GM19397 (cell line): Measurements from ENCODE around the gene LIMS3.
"Not testable (repeated sequence)": the region's sequence is repeated elsewhere in the genome, so short reads cannot be mapped to it uniquely, and the experiment has no call there.

ENCODE experiments used
- ATAC-seq: cut with Tn5 transposase; IDR thresholded peaks from one replicate; pipeline ENCODE4 v1.9.1; 2021; ENCODE audit warnings: mild to moderate bottlenecking, moderate library complexity; ENCODE audit not compliant: unreplicated experiment

Gene LIMS3, protein sequence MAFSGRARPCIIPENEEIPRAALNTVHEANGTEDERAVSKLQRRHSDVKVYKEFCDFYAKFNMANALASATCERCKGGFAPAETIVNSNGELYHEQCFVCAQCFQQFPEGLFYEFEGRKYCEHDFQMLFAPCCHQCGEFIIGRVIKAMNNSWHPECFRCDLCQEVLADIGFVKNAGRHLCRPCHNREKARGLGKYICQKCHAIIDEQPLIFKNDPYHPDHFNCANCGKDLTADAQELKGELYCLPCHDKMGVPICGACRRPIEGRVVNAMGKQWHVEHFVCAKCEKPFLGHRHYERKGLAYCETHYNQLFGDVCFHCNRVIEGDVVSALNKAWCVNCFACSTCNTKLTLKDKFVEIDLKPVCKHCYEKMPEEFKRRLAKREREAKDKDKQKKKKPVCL

DNA sequence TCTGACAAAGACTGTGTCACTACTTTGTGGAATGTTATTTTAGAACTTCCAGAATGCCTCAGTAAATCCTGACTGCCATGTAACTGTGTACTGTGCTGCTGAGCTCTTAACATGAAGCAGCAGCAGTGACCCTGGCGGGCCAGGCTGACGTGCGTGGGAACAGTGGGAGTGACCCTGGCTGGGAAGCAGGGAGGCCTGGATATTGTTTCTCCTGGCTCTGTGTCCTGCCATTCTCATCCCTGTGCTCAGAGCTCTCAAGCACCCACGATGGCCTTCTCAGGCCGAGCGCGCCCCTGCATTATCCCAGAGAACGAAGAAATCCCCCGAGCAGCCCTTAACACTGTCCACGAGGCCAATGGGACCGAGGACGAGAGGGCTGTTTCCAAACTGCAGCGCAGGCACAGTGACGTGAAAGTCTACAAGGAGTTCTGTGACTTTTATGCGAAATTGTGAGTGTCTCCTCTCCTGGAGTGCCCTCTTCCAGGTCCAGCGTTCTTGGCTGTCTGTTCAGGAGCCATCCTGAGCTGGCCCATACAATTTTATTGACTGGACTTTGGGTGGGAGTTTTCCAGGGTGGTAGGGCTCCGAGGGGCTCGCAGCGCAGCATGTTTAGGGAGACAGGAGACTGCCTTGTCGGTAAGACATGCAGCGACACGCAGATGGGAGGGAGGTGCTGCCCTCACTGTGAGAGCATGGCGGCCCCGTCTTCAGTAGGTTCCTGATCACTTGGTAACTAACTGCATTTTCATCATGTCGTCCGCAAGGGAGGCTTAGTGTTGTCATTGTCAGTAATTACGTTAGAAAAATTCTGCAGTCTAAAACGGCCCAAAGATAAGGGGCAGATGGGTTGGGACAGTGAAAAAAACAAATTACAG, at the start of gene LIMS3:
Gene LIMS3 (plus strand): TSS at position 227 of the 875 bp plus-strand sequence. CDS start 41 bp downstream, at position 268.
- ATAC-seq: not testable (repeated sequence)

DNA sequence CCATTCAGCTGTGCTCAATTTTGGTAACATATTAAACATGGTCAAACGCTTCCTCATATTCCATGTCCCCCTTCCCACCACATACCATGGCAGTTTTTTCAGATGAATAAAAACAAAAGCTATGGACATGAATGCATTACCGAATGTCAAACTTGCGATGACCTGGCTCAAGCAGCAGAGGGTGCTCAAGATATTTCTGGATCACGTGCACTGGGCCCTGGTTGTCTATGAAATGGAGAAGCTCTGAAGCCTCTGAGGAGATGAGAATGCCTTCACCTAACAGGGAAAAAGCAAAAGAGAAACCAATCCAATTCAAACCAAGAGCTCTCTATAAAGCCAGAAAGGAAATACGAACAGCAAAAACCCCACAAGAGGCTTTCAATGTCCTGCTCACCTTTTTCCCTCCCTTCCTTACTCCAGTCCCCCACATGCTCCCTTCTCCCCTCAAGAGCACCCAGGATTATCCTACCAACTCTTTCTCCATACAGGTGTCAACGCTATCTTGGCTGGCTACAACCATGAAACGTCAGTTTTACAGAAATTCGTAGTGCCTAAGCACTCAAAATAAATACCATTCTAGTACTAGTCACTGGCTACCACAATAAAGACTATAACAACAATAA, 27.2 kb upstream of the LIMS3 start:
- ATAC-seq: peak; percentile 86

DNA sequence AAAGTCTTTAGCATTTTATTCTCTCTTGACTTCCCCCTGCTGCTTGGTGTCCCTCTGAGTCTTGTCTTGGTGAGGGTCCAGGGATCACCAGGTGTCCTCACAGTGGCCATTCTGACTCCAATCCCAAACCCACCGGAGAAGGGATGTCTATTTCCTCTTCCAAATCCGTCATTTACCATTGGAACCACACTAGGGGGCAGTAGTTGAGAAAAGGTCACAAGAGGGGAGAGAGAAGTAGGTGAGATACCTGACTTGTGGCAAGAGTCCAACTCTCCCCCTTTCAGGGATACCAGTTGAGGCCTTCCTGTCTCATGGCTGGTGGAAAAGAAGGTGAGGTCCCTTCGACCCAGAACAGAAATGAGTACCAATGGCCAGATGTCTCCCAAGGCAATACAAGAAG, 21.9 kb upstream of the LIMS3 start:
- not testable (repeated sequence) for ATAC-seq

DNA sequence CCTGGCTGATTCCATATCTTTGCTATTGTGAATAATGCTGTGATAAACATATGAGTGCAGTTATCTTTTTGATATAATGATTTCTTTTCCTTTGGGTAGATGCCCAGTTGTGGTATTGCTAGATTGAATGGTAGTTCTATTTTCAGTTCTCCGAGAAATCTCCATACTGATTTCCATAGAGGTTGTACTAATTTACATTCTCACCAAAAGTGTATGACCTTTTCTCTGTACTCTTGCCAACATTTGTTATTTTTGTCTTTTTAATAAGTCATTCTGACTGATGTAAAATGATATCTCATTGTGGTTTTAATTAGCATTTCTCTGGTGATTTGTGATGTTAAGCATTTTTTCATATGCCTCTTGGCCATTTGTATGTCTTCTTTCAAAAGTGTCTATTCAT, 16.4 kb upstream of the LIMS3 start:
- not testable (repeated sequence) for ATAC-seq

DNA sequence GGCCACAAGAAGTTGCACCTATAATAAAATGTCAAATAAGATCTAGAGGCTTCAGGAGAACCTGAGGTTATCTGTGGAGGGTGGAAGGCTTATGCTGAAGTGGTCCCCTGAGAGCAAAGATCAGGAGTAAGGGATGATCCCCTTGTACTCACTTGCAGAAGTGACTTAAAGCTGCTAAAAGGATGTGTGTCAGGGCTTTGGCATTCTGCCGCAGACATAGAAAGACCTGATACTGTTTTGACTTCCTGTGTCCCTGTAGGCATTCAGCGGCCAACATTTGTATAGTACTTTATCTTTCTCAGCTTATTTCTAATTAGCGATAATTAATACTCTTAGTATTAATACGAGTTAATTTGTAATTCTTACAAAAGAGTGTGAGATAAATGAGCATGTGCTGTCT, 10.1 kb upstream of the LIMS3 start:
- ATAC-seq: not testable (repeated sequence)

DNA sequence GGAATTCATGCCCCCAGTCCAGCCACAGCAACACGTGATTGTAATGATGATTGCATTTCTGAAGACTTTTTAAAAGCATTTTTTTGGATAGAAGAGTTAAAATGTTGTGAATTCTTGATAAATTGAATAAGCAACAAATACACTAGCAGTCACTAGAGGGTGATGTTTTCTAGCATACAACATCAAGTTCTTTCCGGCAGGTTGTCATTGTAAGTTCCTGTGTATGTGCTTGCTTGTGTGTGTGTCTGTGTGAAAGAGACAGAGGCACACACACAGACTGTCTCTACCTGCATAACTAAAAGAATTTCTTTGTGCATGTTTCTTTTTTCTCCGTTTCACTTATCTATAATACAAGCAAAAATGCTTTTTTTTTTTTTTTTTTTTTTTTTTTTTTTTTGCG, 8.6 kb upstream of the LIMS3 start:
- not testable (repeated sequence) for ATAC-seq

DNA sequence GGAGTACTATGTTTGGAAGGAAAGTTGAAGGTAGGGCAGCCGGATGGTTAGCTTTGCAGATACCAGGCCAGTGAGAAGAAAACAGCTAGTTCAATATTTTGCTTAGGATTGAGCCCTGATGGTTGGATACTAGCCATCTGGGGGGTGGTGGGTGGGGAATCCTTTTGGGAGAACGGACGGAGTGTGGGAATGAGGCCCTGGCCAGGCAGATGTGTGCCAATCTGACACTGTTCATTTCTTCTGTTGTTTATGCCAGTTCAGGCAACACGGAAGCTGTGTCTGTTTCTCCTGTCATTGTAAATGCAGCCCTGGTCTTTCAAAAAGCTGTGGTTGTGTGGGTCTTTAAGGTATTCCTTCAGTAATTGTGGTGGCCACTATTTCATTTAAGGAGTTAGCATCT, 7.5 kb upstream of the LIMS3 start:
- not testable (repeated sequence) for ATAC-seq

DNA sequence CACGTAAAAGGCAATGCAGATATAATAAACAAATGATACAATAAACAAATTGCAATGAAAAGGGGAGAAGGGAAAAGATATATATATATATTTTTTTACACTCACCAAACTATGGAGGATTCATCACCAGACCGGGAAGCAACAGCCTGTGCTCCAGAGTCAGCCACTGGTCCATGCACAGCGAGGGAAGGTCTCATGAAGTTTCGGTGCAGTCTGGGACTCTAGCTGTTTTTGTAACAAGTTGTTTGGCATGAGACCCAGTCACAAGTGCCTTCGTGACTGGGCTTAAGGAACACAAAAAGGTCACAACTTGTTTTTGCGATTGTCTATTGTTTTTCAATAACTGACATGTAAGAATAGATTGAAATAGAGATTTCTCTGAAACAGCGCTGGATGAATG, 4.8 kb upstream of the LIMS3 start:
- not testable (repeated sequence) for ATAC-seq

DNA sequence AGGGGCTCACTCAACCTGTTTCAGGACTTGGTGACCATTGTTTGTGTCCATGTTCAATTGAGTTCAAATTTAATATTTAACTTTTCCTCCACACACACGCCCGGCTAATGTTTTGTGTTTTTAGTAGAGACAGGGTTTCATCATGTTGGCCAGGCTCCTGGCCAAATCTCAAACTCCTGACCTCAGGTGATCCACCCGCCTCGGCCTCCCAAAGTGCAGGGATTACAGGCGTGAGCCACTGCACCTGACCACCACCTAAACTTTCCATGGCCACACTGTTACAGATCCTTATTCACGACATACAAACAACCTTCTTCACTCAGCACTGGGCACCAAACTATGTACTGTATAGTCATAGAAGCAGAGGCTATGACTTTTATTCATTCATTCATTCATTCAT, 4.3 kb upstream of the LIMS3 start:
- ATAC-seq: not testable (repeated sequence)

DNA sequence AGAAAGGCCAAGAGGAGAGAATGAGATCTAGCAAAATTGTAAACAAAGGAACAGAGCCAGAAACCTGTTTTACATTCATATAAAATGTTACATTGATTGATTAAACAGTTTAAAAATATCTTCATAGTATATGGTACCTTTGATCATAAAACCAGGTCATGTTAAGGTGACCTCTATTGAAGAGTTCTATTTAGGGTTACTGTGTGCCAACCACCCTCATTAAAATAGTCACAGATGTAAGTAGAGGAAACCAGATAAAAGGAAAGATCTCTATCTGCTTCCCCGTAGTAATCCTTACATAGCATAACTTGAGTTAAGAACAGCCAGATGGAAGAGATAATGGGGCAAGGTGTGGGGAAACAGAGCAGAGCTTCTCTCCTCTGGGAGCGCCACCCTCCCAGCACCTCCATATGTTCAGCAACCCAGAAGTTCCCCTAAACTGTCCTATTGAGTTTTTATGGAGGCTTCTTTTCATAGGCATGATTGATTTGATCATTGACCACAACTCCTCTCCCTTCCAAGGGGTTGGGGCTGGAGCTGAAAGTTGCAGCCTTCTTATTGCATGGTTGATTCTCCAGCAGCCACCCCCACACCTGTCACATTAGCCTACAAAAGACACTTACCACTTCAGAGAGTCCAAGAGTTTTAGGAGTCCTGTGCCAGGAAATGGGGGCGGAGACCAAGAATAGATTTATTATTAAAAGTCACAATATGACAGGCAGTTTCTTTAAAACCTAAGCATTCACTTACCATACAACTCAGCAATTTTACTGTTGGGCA, 3.2 kb upstream of the LIMS3 start:
- ATAC-seq: not testable (repeated sequence)

DNA sequence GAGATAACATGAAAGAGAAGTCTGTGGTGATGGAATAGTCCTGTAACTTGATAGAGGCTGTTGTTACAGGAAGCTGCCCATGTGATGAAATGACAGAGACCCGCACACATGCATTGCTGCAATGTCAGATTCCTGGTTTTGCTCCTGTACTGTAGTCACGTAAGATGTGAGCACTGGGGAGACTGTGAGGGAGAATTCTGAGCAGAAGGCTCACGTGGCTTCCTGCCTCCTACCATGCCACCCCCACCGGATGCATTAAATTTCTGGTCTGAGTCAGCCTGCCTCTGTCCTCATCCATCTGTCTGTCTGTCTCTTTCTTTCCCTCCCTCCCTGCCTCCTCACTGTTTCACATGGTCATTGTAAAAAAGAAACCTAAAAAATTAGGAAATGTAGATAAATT, 2.3 kb upstream of the LIMS3 start:
- ATAC-seq: peak; percentile 96

DNA sequence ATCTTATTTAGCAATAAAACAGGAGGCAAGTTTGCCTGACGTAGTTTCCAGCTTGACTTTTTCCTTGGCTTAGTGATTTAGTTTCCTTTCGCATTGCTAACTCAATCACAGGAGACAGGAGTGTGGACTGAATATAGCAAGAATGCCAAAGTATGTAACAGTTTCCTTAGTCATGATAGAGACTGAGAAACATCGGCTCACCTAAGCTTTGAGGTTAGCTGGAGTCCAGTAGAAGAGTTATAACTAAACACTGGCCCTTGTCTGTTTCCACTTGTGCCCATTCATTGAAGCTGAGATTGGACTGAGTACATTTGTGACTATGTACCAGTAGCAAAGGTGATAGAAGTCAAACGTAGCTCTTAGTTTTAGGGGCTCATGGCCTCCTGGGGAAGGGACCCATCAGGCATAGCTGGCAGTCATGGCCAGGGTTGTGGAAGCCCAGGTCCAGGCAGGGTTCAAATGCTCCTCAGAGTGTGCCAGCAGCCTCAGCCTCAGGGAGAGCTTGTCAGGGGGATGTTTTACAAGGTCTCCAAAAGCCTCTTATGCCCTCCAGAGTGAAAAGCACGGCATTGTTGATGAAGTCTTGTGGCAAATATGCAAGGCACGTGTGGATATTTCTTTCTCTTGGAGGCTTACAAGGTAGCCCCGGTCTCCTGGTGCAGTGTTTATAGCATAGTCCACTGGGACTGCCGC, 573 bp upstream of the LIMS3 start:
- ATAC-seq: not testable (repeated sequence)

DNA sequence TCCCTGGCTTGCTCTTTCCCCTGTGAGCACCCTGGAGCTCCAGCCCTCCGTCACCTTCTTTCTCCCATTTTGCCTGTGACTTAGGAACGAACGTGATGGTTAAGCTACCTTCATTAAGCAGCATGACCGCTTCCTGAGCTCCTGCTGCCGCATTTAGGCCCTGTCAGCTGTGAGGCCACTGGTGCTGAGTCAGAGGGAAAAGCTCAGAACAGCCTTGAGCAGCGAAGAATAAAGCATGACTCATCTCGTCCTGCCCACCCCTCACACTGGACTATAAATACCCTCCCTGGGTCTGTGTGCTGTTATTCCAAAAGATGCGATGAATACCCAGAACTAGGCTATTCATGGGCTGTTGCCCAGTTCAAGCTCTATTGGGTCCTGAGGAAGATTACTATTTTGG, 7.3 kb downstream of the LIMS3 start:
- not testable (repeated sequence) for ATAC-seq

DNA sequence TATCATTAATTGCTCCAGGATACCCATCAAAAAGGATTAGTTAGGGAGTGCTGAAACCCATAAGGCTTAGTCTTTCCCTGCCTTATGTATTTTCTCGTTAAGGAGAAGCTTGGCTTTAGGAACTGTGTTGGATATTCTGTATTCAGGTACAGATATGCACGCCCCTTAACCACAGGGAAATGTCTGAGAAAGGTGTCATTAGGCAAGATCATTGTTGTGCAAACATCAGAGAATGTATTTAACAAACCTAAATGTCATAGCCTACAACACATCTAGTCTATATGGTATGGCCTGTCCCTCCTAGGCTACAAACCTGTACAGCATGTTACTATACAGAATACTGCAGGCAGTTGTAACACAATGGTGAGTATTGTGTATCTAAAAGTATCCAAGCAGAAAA, 10.1 kb downstream of the LIMS3 start:
- ATAC-seq: not testable (repeated sequence)

DNA sequence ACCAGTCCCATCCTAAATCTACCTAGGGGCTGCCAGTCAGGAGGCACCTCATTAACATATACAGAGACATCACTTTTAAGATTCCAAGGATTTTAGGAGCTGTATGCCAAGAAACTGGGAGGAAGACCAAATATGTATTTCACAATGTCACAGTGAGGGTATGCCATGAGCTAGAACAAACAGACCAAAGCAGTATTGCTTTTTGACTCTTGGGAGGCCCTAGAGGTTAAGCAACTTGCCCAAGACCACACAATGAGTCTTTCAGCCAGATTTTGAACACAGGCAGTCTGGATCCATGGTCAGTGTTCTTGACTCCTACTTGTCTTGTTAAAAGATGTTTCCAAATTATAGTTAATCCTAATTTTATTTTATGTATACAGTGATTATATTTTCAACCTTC, 12.3 kb downstream of the LIMS3 start:
- not testable (repeated sequence) for ATAC-seq

DNA sequence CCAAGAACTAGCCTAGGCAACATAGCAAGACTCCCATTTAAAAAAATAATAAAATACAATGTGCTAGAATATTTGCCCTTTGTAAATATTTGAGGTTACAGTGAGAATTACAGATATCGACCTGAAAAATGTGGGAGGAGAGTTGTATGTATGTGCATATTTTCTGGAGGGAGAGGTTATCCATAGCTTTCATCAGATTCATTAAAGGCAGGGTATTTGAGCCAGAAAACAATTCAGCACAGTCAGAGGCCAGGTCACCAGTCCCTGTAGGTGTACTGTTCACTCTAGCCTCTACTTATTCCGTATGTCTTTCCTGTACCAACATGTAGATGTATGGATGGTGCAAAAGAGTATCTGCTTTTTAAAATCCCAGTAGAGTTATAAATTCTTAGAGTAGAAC, 15.4 kb downstream of the LIMS3 start:
- ATAC-seq: not testable (repeated sequence)

DNA sequence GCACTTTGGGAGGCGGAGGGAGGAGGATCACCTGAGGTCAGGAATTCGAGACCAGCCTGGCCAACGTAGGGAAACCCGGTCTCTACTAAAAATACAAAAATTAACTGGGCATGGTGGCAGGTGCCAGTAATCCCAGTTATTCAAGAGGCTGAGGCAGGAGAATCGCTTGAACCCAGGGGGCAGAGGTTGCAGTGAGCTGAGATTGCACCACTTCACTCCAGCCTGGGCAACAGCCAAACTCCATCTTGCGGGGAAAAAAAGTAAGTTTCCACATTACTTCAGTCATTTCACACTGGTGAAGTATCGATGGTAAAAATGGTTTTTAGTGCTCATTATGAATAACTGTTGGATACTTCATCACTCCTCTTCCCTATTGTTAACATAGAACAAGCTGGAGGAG, 16.1 kb downstream of the LIMS3 start:
- not testable (repeated sequence) for ATAC-seq

DNA sequence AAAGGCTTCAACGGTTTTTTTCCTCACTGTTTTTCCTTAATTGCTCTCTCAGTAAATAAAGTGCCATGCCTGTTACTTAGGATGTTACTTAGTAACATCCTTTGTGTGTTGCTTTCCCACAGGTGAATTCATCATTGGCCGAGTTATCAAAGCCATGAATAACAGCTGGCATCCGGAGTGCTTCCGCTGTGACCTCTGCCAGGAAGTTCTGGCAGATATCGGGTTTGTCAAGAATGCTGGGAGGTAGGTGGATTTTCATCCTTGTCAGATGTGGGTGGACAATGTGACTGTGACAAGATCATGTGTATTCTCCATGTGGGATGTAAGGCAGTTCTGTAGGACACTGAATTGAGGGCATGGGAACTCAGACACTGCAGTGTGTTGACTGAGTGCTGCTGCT, 17.3 kb downstream of the LIMS3 start:
- not testable (repeated sequence) for ATAC-seq

DNA sequence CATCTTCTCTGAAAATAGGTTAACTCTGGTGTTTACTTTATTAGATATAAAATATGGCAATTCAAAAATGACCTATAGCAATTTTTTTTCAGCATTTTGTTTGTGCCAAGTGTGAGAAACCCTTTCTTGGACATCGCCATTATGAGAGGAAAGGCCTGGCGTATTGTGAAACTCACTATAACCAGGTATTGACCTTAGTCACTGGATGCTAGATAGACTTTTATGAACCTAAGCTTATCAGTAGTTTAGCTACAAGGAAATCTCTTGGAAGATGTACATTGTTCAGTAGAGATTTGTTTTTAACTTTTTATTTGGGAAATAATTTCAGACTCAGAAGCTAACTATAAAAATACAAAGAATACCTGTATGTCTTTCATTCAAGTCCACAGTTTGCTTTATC, 21.7 kb downstream of the LIMS3 start:
- ATAC-seq: not testable (repeated sequence)
